ENCODE measurements around the gene ALOX15.
A peak's percentile ranks its signal among the peaks of the same experiment; 100 is the strongest.

GRCh38 chr17:4583782-4584100 lies 57.7 kb downstream of the ALOX15 start:
- TF ChIP-seq EZH2 (IDR thresholded peaks at IDR 0.05; ENCODE audit: borderline replicate concordance, low read length) (peak; percentile 43), CTCF (conservative IDR thresholded peaks at IDR 0.05 in 1 of 2, IDR thresholded peaks at IDR 0.05 in 1 of 2; ENCODE audit: extremely low read depth in 1 of 2, insufficient read depth in 1 of 2, low read depth in 1 of 2, low read length in 2 of 2) (no peak)
